Parathyroid adenoma (tissue), 2 donors: Measurements from ENCODE around the gene TRIM28.

Source experiments
- H2AFZ ChIP-seq: fragments of 300-600 bp; sonication (generic); one replicate; pipeline ENCODE4 v1.7.0; 2017; ENCODE audit warnings: antibody characterized with exemption, mild to moderate bottlenecking
- H3K27ac ChIP-seq: fragments of 300-600 bp; sonication (generic); one replicate; pipeline ENCODE4 v1.7.0; 2017
- H3K27me3 ChIP-seq: fragments of 300-600 bp; sonication (generic); one replicate; pipeline ENCODE4 v1.7.0; 2017; ENCODE audit warnings: low read length; ENCODE audit not compliant: control insufficient read depth, insufficient read depth
- H3K36me3 ChIP-seq: fragments of 300-600 bp; sonication (generic); one replicate; pipeline ENCODE4 v1.7.0; 2017; ENCODE audit warnings: low read length; ENCODE audit not compliant: control insufficient read depth, insufficient read depth
- H3K4me1 ChIP-seq: fragments of 300-600 bp; sonication (generic); one replicate; pipeline ENCODE4 v1.7.0; 2017; ENCODE audit warnings: control low read depth
- H3K4me2 ChIP-seq: fragments of 300-600 bp; sonication (generic); one replicate; pipeline ENCODE4 v1.7.0; 2017; ENCODE audit warnings: low read length
- H3K4me3 ChIP-seq: fragments of 300-600 bp; sonication (generic); one replicate; pipeline ENCODE4 v1.7.0; 2017; ENCODE audit warnings: low read depth, low read length
- H3K79me2 ChIP-seq: fragments of 300-600 bp; sonication (generic); one replicate; pipeline ENCODE4 v1.7.0; 2017; ENCODE audit warnings: control low read depth
- H3K9ac ChIP-seq: fragments of 300-600 bp; sonication (generic); one replicate; pipeline ENCODE4 v1.7.0; 2017; ENCODE audit warnings: mild to moderate bottlenecking
- H3K9me3 ChIP-seq: fragments of 300-600 bp; sonication (generic); one replicate; pipeline ENCODE4 v1.7.0; 2017; ENCODE audit warnings: low read length; ENCODE audit not compliant: control insufficient read depth
- TF ChIP-seq, protein P1 (sequence below): fragments of 300-600 bp; sonication (generic); IDR thresholded peaks from one replicate; pipeline ENCODE4 v1.7.0; 2017; ENCODE audit warnings: antibody characterized with exemption, mild to moderate bottlenecking
- donor health status: primary hyperparathyroidism.

TRIM28 gene

DNA sequence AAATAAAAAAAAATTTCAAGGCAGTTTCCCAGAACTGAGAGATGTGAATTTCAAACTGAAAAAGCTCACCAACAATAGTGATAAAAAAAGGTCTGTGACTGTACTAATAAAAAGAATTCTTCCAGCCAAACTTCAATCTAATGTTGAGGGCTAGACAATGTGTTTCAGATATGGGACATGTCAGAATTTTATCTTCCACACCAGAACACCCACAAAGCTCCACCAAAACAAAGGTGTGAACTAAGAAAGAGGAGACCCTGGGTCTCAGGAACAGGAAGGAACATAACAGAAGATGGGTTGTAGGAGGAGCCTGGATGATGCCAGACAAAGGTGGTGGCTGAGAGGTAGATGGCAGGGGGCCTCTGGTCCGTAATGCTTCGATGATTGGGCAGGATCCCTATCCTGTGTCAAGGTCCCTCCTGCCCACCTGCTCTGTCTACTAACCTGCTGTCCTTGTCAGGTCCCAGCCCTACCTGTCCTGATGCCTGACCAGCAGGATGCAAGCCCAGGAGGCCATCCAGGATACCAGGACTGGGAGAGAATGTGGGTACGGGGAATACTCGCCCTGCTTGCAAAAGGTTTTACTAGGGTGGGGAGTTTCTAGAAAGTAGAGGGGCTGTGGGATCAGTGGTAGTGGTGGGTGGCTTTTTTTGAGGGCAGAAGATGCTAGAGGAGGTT, 24.7 kb downstream of the TRIM28 start:
- TF ChIP-seq, protein P1, sequence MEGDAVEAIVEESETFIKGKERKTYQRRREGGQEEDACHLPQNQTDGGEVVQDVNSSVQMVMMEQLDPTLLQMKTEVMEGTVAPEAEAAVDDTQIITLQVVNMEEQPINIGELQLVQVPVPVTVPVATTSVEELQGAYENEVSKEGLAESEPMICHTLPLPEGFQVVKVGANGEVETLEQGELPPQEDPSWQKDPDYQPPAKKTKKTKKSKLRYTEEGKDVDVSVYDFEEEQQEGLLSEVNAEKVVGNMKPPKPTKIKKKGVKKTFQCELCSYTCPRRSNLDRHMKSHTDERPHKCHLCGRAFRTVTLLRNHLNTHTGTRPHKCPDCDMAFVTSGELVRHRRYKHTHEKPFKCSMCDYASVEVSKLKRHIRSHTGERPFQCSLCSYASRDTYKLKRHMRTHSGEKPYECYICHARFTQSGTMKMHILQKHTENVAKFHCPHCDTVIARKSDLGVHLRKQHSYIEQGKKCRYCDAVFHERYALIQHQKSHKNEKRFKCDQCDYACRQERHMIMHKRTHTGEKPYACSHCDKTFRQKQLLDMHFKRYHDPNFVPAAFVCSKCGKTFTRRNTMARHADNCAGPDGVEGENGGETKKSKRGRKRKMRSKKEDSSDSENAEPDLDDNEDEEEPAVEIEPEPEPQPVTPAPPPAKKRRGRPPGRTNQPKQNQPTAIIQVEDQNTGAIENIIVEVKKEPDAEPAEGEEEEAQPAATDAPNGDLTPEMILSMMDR = no peak
- no peak overlapping the region for H3K4me3 ChIP-seq
- H3K9me3 ChIP-seq = no peaks in the 10 kb centered on the region
- H3K36me3 ChIP-seq = no peaks in the 10 kb centered on the region
- H3K27me3 ChIP-seq = no peaks in the 10 kb centered on the region
- no peak overlapping the region for H3K4me2 ChIP-seq
- H2AFZ ChIP-seq = no peak overlapping the region
- H3K4me1 ChIP-seq = peaks cover 5% of the 10 kb centered on the region
- no peak overlapping the region for H3K27ac ChIP-seq
- no peak overlapping the region for H3K9ac ChIP-seq
- H3K79me2 ChIP-seq = peaks cover 3% of the 10 kb centered on the region

DNA sequence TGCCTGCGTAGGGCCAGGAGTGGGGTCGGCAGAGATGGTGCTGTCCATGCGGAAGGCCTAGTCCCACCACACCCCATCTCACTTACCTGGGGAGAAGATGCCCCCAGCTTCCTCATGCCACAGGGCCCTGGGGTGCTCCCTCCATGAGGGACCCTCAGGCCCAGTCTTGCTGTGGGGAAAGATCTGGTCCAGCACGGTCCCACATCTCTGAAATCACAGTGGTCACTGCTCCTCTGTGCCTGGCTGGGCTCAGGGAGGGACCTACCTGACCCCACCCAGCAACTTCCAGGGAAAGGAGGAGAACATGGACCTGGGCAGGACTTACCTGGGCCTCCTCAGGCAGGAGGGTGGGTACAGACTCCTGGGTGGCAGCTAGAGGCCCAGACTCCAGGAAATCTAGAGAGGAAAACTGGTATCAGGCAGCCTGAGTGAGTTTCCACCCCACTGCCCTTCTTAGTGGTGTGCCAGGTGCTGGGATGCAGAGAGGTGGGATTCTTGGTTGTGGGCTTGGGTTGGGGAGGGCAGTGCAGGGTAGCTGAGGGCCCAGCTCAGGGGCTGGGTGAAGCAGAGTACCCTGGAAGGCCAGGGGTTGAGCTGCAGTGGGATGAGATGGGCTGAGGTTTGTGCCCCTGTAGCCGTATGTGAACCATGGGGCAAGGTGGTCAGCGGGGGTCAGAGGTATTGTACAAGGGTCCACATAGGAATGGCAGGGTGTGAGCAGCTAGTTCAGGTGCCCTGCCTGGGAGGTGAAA, 25.5 kb downstream of the TRIM28 start:
- TF ChIP-seq, protein P1 = no peak
- H3K27me3 ChIP-seq = no peaks in the 10 kb centered on the region
- no peak overlapping the region for H3K4me3 ChIP-seq
- no peak overlapping the region for H3K4me2 ChIP-seq
- H3K27ac ChIP-seq = no peak overlapping the region
- peaks cover 3% of the 10 kb centered on the region for H3K79me2 ChIP-seq
- H3K4me1 ChIP-seq = peaks cover 5% of the 10 kb centered on the region
- H3K9me3 ChIP-seq = no peaks in the 10 kb centered on the region
- no peak overlapping the region for H3K9ac ChIP-seq
- H3K36me3 ChIP-seq = no peaks in the 10 kb centered on the region
- no peak overlapping the region for H2AFZ ChIP-seq

DNA sequence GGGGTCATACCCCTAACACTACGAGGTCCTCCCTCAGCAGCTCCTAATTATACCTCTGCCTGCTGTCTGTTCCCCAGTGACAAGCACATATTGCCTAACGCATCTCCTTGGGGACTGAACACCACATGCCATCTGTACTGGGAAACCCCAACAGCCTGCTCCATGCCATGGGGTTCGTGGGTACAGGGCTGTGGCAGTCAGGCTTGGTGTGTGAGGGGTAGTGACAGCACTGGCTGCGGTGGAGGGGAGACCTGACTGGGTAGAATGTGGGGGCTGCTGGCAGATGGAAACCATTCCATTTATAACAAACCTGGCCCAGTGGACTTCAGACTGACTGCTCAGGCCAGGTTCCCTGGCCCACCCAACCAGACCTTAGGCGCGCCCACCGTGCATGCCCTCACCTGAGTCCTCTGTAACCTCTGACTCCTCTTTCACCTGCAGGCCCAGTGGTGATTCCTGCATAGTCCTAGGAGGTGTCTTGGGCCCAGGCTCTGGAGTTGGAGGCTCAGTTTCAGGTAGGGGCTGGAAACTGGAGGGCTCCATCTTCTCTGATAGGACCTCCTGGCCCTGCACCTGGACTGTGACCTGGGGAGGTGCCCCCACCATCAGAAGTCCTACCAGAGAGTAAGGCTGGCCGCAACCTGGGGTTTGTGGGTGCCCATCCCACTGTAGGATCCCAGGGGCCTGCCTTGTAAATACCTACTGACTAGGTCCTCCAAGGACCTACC, 26.2 kb downstream of the TRIM28 start:
- Histone ChIP-seq H2AFZ (no peak overlapping the region), H3K27me3 (no peaks in the 10 kb centered on the region), H3K9me3 (no peaks in the 10 kb centered on the region), H3K9ac (no peak overlapping the region), H3K79me2 (peaks cover 3% of the 10 kb centered on the region), H3K4me2 (no peak overlapping the region), H3K36me3 (no peaks in the 10 kb centered on the region), H3K4me3 (no peak overlapping the region), H3K4me1 (peaks cover 5% of the 10 kb centered on the region), H3K27ac (no peak overlapping the region)
- TF ChIP-seq, protein P1 = no peak

DNA sequence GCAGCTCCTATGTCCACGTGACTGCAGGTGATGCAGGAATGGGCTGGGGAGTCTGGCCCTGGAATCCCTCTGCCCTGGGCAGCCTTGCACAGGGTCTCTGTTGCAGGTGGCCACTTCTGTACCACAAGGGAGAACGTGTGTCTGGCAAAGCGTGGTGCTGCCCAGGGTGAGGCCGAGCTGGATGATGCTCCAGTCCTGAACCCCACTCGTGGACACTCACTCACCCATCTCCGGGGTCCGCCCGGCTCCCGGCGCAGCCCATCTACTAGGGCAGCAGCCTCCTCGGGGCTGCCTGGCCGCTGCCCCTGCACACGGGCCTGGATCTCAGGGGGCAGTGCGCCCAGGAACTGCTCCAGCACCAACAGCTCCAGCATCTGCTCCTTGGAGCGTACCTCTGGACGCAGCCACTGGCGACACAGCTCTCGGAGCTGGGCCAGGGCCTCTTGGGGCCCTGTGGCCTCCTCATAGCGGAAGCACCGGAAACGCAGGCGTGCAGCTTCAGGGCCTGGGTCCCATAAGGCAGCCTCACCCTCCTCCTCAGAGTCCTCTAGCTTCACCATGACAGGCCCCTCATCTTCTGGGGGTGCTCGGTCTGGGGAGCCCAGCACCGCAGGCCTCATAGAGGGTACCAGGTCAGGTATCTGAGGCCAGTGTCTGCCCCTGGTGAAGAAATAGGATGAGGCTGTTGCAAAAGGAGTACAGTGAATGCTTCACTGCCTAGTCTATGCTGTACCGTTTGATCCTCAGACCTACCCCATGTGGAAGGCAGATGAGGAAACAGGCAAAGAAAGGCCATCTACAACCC, 27.1 kb downstream of the TRIM28 start:
- H3K27ac ChIP-seq = no peak overlapping the region
- H3K36me3 ChIP-seq = no peaks in the 10 kb centered on the region
- H3K9me3 ChIP-seq = no peaks in the 10 kb centered on the region
- TF ChIP-seq, protein P1 = no peak
- H2AFZ ChIP-seq = no peak overlapping the region
- no peak overlapping the region for H3K9ac ChIP-seq
- peaks cover 3% of the 10 kb centered on the region for H3K79me2 ChIP-seq
- no peak overlapping the region for H3K4me3 ChIP-seq
- H3K4me2 ChIP-seq = no peak overlapping the region
- no peaks in the 10 kb centered on the region for H3K27me3 ChIP-seq
- peaks cover 5% of the 10 kb centered on the region for H3K4me1 ChIP-seq
